ENCODE measurements around the gene SCAF1.

SCAF1 gene

DNA sequence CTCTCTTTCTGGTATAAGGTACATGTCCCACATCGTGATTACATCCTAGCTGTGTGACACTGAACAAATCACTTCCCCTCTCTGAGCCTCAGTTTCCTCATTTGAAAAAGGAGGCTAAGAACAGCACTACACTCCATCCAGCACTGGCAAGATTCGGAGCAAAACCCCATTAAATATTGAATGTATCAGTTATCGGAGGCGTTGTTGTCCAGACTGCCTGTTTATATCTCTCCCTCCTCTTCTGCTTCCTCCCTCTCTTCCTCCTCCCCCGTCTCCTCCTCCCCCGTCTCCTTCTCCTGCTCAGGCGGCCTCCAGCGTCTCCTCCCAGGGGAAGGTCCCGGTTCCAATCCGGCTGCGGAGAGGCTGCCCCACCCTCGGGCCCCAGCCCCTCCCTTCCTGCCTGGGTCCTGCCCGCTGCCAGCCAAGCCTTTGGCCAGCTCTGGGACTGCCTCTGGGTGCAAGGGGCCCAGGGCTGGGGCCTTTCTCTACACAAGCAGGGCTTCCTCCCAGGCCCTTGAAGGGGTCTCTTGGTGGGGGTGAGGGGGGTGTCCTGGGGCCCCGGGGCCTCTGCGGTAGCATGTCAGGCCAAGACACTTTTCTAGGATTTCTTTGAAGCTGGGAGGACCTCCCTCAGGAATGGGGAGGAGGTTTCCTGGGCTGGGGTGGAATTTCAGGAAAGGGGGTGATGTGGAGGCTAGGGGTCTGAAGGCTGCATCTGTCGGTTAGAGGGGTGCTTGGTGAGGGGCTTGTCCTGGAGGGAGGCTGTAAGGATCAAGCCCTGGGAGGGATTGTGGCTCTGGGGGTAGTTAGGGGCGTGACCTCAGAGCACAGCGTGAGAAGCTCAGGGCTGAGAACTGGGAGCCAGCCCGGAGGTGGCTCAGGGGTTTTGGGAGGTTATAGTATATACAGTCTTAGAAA, 3.9 kb upstream of the SCAF1 start:
- Histone ChIP-seq H3K9ac (no peak overlapping the region), H3K4me3 (ENCODE audit: low read depth, low read length) (peak overlapping the region; percentile 20), H3K27me3 (ENCODE audit: control insufficient read depth, insufficient read depth, low read length) (no peaks in the 10 kb centered on the region), H3K79me2 (peaks cover 8% of the 10 kb centered on the region), H3K4me1 (peaks cover 17% of the 10 kb centered on the region), H3K36me3 (ENCODE audit: control insufficient read depth, insufficient read depth, low read length) (no peaks in the 10 kb centered on the region), H2AFZ (peak overlapping the region; percentile 47), H3K9me3 (ENCODE audit: control insufficient read depth, low read length) (no peaks in the 10 kb centered on the region), H3K27ac (peak overlapping the region; percentile 42), H3K4me2 (ENCODE audit: low read length) (peak overlapping the region; percentile 47)
- TF ChIP-seq CTCF (IDR thresholded peaks at IDR 0.05), result no peak

- Histone ChIP-seq H3K4me2 (ENCODE audit: low read length) (peak overlapping the region; percentile 94), H3K9me3 (ENCODE audit: control insufficient read depth, low read length) (no peaks in the 10 kb centered on the region), H3K36me3 (ENCODE audit: control insufficient read depth, insufficient read depth, low read length) (no peaks in the 10 kb centered on the region), H3K4me3 (ENCODE audit: low read depth, low read length) (peak overlapping the region; percentile 97), H3K9ac (no peak overlapping the region), H3K79me2 (peaks cover 22% of the 10 kb centered on the region), H3K4me1 (peaks cover 28% of the 10 kb centered on the region), H2AFZ (peak overlapping the region; percentile 57), H3K27ac (peak overlapping the region; percentile 98), H3K27me3 (ENCODE audit: control insufficient read depth, insufficient read depth, low read length) (no peaks in the 10 kb centered on the region)
- no peak for TF ChIP-seq CTCF (IDR thresholded peaks at IDR 0.05)
Measured at GRCh38 chr19:49639401-49640112, 2.5 kb upstream of the SCAF1 start.

- Histone ChIP-seq H3K4me3 (ENCODE audit: low read depth, low read length) (peak within 1 kb of the TSS; percentile 97), H3K27me3 (ENCODE audit: control insufficient read depth, insufficient read depth, low read length) (no peaks in the 10 kb centered on the region), H3K79me2 (peaks cover 29% of the 10 kb centered on the region), H3K4me1 (peaks cover 28% of the 10 kb centered on the region), H2AFZ (peak within 1 kb of the TSS; percentile 57), H3K9me3 (ENCODE audit: control insufficient read depth, low read length) (no peaks in the 10 kb centered on the region), H3K9ac (peak within 1 kb of the TSS; percentile 48), H3K4me2 (ENCODE audit: low read length) (peak within 1 kb of the TSS; percentile 94), H3K36me3 (ENCODE audit: control insufficient read depth, insufficient read depth, low read length) (no peaks in the 10 kb centered on the region), H3K27ac (peak within 1 kb of the TSS; percentile 98)
- no peak for TF ChIP-seq CTCF (IDR thresholded peaks at IDR 0.05)
Measured at GRCh38 chr19:49640113-49640898, 1.7 kb upstream of the SCAF1 start, which contains the start of gene RRAS. TSS of gene RRAS (minus strand) at chr19:49640143. CDS start at chr19:49640098, 45 bp downstream.

DNA sequence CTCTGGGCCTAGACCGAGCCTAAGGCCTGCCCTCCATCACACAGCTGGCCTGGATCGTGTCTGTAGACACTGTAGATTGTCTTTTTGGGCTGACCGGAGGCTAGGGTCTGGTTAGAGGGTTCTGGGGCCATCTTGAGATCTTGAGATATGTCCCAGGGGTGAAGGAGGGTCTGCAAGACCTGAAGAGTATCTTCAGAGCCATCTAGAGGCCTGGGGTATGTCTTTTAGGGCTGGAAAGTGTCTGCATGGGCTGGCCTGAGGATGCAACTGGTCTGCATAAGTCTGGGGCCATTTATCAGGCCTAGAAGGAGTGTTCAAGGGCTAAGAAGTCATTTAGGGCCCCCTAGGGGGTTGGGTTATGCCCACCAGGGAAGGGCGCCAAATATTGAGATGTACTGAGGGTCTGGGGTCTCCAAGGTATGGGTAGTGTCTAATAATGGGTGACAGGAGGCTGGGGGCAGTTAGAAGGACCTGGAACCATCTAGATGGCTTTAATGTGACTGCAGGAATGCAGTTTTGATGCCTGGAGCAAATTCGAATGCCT, 555 bp downstream of the SCAF1 start:
- Histone ChIP-seq H3K36me3 (ENCODE audit: control insufficient read depth, insufficient read depth, low read length) (no peaks in the 10 kb centered on the region), H3K4me1 (peaks cover 28% of the 10 kb centered on the region), H2AFZ (peak overlapping the region; percentile 86), H3K4me3 (ENCODE audit: low read depth, low read length) (peak overlapping the region; percentile 97), H3K27ac (peak overlapping the region; percentile 82), H3K9ac (peak overlapping the region; percentile 85), H3K9me3 (ENCODE audit: control insufficient read depth, low read length) (no peaks in the 10 kb centered on the region), H3K79me2 (peaks cover 48% of the 10 kb centered on the region), H3K4me2 (ENCODE audit: low read length) (peak overlapping the region; percentile 85), H3K27me3 (ENCODE audit: control insufficient read depth, insufficient read depth, low read length) (no peaks in the 10 kb centered on the region)
- TF ChIP-seq CTCF (IDR thresholded peaks at IDR 0.05), result no peak

Data from parathyroid adenoma (tissue), 2 donors.